Measurements from ENCODE around the gene PPIA. TPM values are rescaled to one million over a fixed set of nuclear protein-coding genes. Genes with fewer than 3 reads are reported as not detected.

PPIA gene
- total and polyA plus RNA-seq, 4 donors: 1,416 to 5,113 (median 2,465) TPM

DNA sequence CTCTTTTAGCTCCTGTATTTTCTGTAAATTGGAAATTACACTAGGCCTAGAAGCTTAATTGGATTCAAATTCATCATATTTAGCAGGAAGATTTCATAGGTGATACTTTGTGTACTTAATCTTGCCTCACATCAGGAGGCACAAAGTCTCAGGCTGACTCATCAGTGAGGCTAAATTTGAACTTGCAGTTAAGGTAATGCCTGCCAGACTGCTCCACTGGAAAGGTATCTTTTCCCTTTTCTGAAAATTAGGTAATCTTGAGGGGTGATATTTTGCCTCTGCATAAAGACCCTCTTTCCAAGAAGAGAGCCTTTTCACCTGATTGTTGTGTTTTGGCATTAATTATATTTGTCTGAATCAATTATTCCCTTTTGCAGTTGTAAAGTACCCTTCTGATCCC lies 14.6 kb downstream of the PPIA start:
- H3K27ac ChIP-seq (ENCODE audit: low read depth in 1 of 2, low read length in 1 of 2): no peak overlapping the region
- H3K36me3 ChIP-seq (ENCODE audit: control insufficient read depth in 4 of 4, insufficient read depth in 4 of 4, low read length in 4 of 4): no peaks in the 10 kb centered on the region
- H3K4me1 ChIP-seq (ENCODE audit: control insufficient read depth in 5 of 5, insufficient read depth in 5 of 5, low read length in 5 of 5): no peaks in the 10 kb centered on the region
- no peak overlapping the region for H3K4me3 ChIP-seq
- H3K9me3 ChIP-seq (ENCODE audit: control insufficient read depth in 4 of 4, insufficient read depth in 3 of 4, low read length in 3 of 4): no peaks in the 10 kb centered on the region
- no peak for DNase-seq
- no peak overlapping the region for H3K9ac ChIP-seq (ENCODE audit: insufficient read depth in 1 of 2, low read length in 2 of 2)
- TF ChIP-seq, protein P1, sequence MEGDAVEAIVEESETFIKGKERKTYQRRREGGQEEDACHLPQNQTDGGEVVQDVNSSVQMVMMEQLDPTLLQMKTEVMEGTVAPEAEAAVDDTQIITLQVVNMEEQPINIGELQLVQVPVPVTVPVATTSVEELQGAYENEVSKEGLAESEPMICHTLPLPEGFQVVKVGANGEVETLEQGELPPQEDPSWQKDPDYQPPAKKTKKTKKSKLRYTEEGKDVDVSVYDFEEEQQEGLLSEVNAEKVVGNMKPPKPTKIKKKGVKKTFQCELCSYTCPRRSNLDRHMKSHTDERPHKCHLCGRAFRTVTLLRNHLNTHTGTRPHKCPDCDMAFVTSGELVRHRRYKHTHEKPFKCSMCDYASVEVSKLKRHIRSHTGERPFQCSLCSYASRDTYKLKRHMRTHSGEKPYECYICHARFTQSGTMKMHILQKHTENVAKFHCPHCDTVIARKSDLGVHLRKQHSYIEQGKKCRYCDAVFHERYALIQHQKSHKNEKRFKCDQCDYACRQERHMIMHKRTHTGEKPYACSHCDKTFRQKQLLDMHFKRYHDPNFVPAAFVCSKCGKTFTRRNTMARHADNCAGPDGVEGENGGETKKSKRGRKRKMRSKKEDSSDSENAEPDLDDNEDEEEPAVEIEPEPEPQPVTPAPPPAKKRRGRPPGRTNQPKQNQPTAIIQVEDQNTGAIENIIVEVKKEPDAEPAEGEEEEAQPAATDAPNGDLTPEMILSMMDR (IDR thresholded peaks at IDR 0.05; ENCODE audit: control extremely low read depth, extremely low read depth): no peak
- H3K27me3 ChIP-seq (ENCODE audit: control insufficient read depth in 3 of 3, insufficient read depth in 3 of 3, low read length in 2 of 3): no peaks in the 10 kb centered on the region
- no peak for ATAC-seq (ENCODE audit: insufficient read depth, low FRiP score)

DNA sequence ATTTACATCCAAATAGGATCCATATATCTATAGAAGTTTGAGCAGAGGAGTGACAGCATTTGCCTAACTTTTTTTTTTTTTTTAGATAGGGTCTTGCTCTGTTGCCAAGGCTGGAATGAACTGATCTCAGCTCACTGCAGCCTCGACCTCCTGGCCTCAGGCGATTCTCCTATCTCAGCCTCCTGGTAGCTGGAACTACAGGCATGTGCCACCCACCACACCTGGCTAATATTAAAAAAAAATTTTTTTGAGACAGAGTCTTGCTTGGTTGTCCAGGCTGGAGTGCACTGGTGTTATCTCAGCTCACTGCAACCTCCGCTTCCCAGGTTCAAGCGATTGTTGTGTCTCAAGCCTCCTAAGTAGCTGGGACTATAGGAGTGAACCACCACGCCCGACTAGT lies 15.1 kb downstream of the PPIA start:
- WGBS, 2 donors: 95 to 96% methylated on average over 6 of the region's 6 CpGs
- H3K27me3 ChIP-seq (ENCODE audit: control insufficient read depth in 3 of 3, insufficient read depth in 3 of 3, low read length in 2 of 3): no peaks in the 10 kb centered on the region
- H3K9me3 ChIP-seq (ENCODE audit: control insufficient read depth in 4 of 4, insufficient read depth in 3 of 4, low read length in 3 of 4): no peaks in the 10 kb centered on the region
- TF ChIP-seq, protein P1 (IDR thresholded peaks at IDR 0.05; ENCODE audit: control extremely low read depth, extremely low read depth): no peak
- no peak overlapping the region for H3K9ac ChIP-seq (ENCODE audit: insufficient read depth in 1 of 2, low read length in 2 of 2)
- no peaks in the 10 kb centered on the region for H3K4me1 ChIP-seq (ENCODE audit: control insufficient read depth in 5 of 5, insufficient read depth in 5 of 5, low read length in 5 of 5)
- DNase-seq (no peak), ATAC-seq (ENCODE audit: insufficient read depth, low FRiP score) (no peak)
- H3K36me3 ChIP-seq (ENCODE audit: control insufficient read depth in 4 of 4, insufficient read depth in 4 of 4, low read length in 4 of 4): no peaks in the 10 kb centered on the region
- no peak overlapping the region for H3K4me3 ChIP-seq
- no peak overlapping the region for H3K27ac ChIP-seq (ENCODE audit: low read depth in 1 of 2, low read length in 1 of 2)

DNA sequence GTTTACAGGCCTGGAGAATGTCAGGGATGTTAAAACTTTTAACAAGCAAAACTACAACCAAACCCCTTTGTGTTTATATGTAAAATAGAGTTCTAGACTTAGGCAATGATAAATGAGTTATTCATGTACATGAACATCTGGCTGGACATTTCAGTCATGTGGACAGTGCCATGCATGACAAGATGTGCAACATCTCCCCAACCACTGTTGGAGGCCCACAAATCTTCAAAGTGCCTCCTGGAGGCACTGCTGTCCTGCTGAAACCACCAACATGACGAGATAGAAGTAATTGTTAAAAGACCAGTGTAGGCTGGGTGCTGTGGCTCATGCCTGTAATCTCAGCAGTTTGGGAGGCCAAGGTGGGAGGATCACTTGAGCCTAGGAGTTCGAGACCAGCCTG lies 18.4 kb downstream of the PPIA start:
- Histone ChIP-seq H3K9ac (ENCODE audit: insufficient read depth in 1 of 2, low read length in 2 of 2) (no peak overlapping the region), H3K9me3 (ENCODE audit: control insufficient read depth in 4 of 4, insufficient read depth in 3 of 4, low read length in 3 of 4) (no peaks in the 10 kb centered on the region), H3K27me3 (ENCODE audit: control insufficient read depth in 3 of 3, insufficient read depth in 3 of 3, low read length in 2 of 3) (no peaks in the 10 kb centered on the region), H3K4me1 (ENCODE audit: control insufficient read depth in 5 of 5, insufficient read depth in 5 of 5, low read length in 5 of 5) (no peaks in the 10 kb centered on the region), H3K36me3 (ENCODE audit: control insufficient read depth in 4 of 4, insufficient read depth in 4 of 4, low read length in 4 of 4) (no peaks in the 10 kb centered on the region), H3K27ac (ENCODE audit: low read depth in 1 of 2, low read length in 1 of 2) (no peak overlapping the region), H3K4me3 (no peak overlapping the region)
- 86 to 93% methylated on average over 2 of the region's 2 CpGs for WGBS, 2 donors
- TF ChIP-seq, protein P1 (IDR thresholded peaks at IDR 0.05; ENCODE audit: control extremely low read depth, extremely low read depth): no peak
- DNase-seq (no peak), ATAC-seq (ENCODE audit: insufficient read depth, low FRiP score) (no peak)

DNA sequence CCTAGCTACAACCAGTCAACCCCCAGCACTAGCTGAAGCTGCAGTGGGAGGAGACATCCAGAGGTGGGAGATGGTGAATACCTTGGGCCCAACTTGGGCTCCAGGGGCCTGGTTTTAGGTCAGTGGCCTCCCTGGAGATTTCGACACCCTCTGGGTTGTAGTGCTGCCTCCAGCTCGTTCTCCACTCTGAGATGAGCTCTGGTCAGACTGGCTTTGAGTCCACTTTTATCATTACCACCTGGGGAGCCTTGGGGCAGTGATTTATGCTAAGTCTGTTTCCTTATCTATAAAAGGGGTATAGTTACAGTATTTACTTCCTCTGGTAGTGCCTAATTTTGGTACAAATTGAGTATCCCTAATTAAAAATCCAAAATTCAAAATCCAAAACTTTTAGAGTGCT lies 22.8 kb downstream of the PPIA start:
- H3K27me3 ChIP-seq (ENCODE audit: control insufficient read depth in 3 of 3, insufficient read depth in 3 of 3, low read length in 2 of 3): no peaks in the 10 kb centered on the region
- WGBS, 2 donors: 72 to 74% methylated on average over 2 of the region's 2 CpGs
- H3K4me1 ChIP-seq (ENCODE audit: control insufficient read depth in 5 of 5, insufficient read depth in 5 of 5, low read length in 5 of 5): peaks cover 0 to 2% (median 0%) of the 10 kb centered on the region in 5 donors
- TF ChIP-seq, protein P1 (IDR thresholded peaks at IDR 0.05; ENCODE audit: control extremely low read depth, extremely low read depth): no peak
- ATAC-seq (ENCODE audit: insufficient read depth, low FRiP score): no peak
- no peaks in the 10 kb centered on the region for H3K9me3 ChIP-seq (ENCODE audit: control insufficient read depth in 4 of 4, insufficient read depth in 3 of 4, low read length in 3 of 4)
- no peak for DNase-seq
- H3K4me3 ChIP-seq: no peak overlapping the region
- H3K9ac ChIP-seq (ENCODE audit: insufficient read depth in 1 of 2, low read length in 2 of 2): no peak overlapping the region
- H3K27ac ChIP-seq (ENCODE audit: low read depth in 1 of 2, low read length in 1 of 2): no peak overlapping the region
- H3K36me3 ChIP-seq (ENCODE audit: control insufficient read depth in 4 of 4, insufficient read depth in 4 of 4, low read length in 4 of 4): no peaks in the 10 kb centered on the region

Measured in lung (tissue), 12 donors.